GM18858 (cell line): ENCODE data around the gene COP1.
"Not testable (repeated sequence)": the region's sequence is repeated elsewhere in the genome, so short reads cannot be mapped to it uniquely, and the experiment has no call there.

Source experiments
- ATAC-seq: cut with Tn5 transposase; IDR thresholded peaks from one replicate; pipeline ENCODE4 v1.9.1; 2021; ENCODE audit not compliant: unreplicated experiment

COP1 gene

GRCh38 chr1:176206961-176207902 lies at the start of gene COP1:
COP1 (minus strand) TSS chr1:176207286; CDS start chr1:176206978, 308 bp downstream.
- peak; percentile 85 for ATAC-seq

DNA sequence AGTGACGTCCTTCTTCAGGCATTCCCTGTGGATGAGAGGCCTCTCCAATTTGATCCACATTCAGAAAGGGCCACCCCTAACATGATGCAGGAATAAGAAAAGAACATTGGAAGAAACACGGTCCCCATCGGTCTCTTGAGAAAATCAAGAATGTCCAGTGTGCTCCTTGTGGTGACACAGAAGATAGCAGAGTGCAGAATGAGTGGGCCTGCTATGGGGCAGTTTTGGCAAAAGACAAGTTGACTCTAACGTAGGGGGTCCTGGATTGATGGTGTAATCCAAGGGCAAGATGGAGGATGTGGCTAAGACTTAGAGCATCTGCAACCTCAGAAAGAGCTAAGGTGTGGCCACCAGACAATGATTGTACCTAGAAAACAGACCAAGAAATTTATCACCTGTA lies 45.1 kb upstream of the COP1 start:
- no peak for ATAC-seq

DNA sequence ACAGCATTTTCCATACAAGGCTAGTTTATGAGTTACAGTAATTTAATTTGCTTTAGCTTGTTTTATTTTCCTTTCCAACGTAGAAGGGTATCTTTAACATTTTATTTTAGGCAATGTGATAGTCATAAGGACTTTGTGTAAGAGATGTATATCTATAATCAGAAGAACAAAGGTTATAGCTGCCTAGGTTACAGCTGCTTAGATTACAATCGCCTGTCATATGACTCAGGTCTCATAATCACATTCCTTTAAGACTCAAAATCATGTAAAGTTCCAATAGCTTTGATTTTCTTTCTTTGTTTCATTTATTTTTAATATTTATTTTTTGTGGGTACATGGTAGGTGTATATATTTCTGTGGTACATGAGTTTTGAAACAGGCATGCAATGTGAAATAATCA lies 37.8 kb upstream of the COP1 start:
- ATAC-seq: no peak

DNA sequence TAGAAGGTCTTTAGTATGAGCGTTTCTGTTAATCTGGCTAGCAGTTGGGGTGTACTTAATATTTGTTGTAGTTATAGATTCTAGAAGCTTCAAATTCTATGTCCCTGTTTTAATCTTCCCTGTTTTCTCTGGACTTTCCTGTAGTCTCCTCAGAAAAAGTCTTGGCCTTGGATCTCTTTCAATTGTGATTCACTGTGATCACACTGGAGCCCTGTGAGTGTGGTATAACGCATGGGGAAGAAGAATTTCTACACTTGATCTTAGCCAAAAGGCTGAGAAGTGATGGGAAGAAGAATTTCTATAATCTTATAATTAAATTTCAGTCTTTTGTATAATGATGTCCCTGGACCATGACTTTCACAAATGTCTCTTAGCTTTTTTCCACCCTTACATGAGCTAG lies 36.7 kb upstream of the COP1 start:
- ATAC-seq: no peak

DNA sequence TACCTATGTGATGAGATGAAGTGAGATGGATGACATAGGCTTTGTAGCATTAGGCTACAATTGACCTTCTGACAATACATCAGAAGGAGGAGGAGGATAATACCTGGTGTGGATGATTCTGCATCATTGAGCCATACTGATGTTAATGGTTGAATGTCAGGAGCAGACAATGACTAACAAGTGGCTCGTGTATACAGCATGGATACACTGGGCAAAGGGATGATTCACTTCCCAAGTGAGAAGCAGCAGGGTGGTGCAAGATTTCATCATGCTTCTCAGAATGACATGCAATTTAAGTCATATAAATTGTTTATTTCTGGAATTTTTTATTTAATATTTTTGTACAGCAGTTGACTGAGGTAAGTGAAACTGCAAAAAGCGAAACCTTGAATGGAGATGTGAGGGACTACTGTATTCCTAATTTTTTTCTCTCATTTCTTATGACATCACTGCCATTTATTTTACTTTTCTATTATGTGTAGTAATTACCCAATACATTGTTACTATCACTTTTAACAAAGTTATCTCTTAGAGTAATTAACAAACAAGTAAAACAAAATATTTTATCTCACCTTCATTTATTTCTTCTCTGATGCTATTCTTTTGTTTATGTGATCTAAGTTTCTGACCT lies 34.4 kb upstream of the COP1 start:
- ATAC-seq: no peak

DNA sequence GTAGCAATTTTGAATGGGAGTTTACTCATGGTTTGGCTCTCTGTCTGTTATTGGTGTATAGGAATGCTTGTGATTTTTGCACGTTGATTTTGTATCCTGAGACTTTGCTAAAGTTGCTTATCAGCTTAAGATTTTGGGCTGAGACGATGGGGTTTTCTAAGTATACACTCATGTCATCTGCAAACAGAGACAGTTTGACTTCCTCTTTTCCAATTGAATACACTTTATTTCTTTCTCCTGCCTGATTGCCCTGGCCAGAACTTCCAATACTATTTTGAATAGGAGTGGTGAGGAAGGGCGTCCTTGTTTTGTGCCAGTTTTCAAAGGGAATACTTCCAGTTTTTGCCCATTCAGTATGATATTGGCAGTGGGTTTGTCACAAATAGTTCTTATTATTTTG lies 26.6 kb upstream of the COP1 start:
- ATAC-seq: not testable (repeated sequence)

GRCh38 chr1:176227579-176227978 lies 20.5 kb upstream of the COP1 start:
- no peak for ATAC-seq

DNA sequence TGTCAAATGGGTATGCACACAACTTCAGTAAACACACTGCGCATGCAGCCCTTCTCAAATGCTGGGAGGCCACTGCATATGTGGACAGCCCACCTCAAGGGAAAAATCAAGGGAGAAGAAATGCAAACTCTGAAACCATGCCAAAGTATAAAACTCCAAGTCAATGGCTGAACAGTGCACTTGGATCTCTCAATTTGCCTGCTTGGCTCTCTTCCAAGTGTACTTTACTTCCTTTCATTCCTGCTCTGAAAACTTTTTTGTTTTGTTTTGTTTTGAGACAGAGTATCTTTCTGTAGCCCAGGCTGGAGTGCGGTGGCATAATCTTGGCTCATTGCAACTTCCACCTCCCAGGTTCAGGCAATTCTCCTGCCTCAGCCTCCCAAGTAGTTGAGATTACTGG lies 18.8 kb upstream of the COP1 start:
- no peak for ATAC-seq

DNA sequence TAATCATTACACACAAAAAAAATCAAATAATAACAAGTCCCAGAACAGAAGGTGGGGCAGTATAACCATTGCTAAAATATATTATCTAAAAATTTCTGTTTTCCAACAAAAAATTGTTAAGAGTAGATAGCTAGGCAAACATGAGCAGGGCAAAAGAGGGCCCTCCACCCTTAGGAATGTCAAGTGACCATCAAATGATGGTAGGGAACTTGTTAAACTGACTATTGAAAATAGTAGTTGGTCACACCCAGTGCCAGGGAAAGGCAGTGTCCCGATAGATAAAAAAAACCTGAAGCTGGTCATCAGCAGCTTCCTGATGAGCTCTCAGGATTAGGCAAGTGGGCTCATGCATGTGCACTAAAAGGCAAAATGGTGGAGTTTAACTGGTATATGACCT lies 18.4 kb upstream of the COP1 start:
- ATAC-seq: no peak

- no peak for ATAC-seq
Measured at GRCh38 chr1:176222196-176222595, 15.1 kb upstream of the COP1 start.

DNA sequence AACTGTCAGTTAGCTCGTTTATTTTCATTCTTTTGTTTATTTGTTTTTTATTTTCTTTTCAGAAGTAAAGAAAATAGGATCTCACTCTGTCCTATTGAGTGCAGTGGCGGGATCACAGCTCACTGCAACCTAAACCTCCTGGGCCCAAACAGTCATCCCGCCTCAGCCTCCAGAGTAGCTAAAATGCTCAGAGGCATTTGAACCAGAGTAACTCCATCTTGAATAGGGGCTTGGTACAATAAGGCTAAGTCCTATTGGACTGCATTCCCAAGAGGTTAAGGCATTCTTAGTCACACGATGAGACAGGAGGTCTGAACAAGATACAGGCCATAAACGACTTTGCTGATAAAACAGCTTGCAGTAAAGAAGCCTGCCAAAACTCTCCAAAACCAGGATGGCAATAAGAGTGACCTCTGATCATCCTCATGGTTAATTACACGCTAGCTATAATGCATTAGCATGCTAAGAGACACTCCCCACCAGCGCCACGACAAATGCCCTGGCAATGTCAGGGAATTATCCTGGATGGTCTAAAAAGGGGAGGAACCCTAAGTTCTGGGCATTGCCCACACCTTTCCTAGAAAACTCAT lies 13.1 kb upstream of the COP1 start:
- ATAC-seq: no peak

- no peak for ATAC-seq
Measured at GRCh38 chr1:176217461-176218099, 10.5 kb upstream of the COP1 start.

DNA sequence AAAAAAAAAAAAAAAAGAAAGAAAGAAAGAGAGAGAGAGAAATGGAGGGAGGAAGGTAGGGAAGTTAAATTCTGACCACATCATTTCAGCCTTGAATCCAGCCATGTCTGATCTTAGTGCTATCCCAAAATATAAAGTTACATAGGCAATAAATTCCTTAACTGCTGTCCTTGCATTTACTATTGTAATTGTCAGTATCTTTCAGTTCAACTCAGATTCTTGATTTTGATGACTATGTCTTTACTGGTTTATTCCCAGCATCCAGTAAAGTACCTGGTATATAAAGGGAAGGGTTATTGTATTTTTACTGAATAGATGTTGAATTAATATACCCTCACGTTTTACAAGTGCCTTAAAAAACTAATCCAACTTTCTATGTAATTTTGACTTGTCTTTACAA lies 8.9 kb upstream of the COP1 start:
- no peak for ATAC-seq

- no peak for ATAC-seq
Measured at GRCh38 chr1:176211396-176212165, 4.5 kb upstream of the COP1 start.

DNA sequence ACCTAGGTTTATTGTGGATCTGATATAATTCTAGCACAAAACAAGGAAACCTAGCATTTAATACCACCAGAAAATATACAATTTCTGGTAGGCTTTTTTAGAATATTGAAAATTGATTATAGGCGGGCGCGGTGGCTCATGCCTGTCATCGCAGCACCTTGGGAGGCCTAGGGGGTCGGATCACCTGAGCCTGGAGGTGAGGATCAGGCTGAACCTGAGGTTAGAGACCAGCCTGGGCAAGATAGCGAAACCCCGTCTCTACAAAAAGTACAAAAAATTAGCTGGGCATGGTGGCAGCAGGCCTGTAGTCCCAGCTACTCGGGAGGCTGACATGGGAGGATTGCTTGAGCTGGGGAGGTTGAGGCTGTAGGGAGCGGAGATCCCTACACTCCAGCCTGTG lies 948 bp upstream of the COP1 start:
- no peak for ATAC-seq

- peak; percentile 11 for ATAC-seq
Measured at GRCh38 chr1:176206006-176206960, 803 bp downstream of the COP1 start.

GRCh38 chr1:176205332-176205914 lies 1.7 kb downstream of the COP1 start:
- ATAC-seq: no peak

DNA sequence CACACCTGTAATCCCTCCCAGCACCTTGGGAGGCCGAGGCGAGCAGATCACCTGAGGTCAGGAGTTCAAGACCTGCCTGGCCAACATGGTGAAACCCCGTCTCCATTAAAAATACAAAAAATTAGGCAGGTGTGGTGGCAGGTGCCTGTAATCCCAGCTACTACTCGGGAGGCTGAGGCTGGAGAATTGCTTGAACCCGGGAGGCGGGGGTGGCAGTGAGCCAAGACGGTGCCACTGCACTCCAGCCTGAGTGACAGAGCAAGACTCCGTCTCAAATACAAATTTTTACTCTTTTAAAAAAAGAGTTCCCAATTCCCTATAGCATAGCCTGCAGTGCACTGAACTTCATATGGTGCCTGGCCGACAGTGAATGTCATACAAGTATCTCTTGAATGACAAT lies 2.4 kb downstream of the COP1 start:
- not testable (repeated sequence) for ATAC-seq

DNA sequence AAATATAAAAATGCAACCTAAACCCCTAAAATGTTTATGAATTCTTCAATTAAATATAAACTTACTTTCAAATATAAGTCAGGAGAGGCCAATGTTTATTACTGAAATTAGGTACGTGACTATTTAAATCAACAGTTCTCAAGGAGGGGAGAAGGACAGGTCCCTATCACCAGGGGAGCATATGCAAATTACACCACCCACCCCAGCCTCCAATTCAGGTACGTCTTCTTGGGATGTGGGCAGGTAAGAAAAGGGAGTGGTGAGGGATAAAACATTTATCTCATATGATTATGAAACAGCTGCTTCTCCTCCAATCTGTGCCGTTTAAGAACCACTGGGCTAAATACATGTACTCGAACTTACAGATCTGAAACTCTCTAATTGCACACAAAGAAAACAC lies 3.4 kb downstream of the COP1 start:
- ATAC-seq: no peak
